Activated naive CD4-positive, alpha-beta T cell treated with anti-CD3 and anti-CD28 coated beads, Interleukin-2, amount 50 U/mL, for 24 hours (primary cell): Measurements from ENCODE around the gene CNMD.

Source experiments
- H3K27ac Mint-ChIP-seq: one replicate; pipeline ENCODE4 v1.8.0; 2021; ENCODE audit warnings: mild to moderate bottlenecking, mixed read lengths
- H3K27me3 Mint-ChIP-seq: one replicate; pipeline ENCODE4 v1.8.0; 2021; ENCODE audit warnings: mixed read lengths
- H3K36me3 Mint-ChIP-seq: one replicate; pipeline ENCODE4 v1.8.0; 2021; ENCODE audit warnings: mixed read lengths
- H3K4me1 Mint-ChIP-seq: one replicate; pipeline ENCODE4 v1.8.0; 2021; ENCODE audit warnings: mixed read lengths
- H3K4me3 Mint-ChIP-seq: one replicate; pipeline ENCODE4 v1.8.0; 2021; ENCODE audit warnings: mild to moderate bottlenecking, mixed read lengths
- H3K9me3 Mint-ChIP-seq: one replicate; pipeline ENCODE4 v1.8.0; 2021; ENCODE audit warnings: mixed read lengths

CNMD gene

GRCh38 chr13:52760077-52760476, 20.5 kb upstream of the CNMD start:
- H3K4me3 Mint-ChIP-seq = no peak overlapping the region
- H3K27me3 Mint-ChIP-seq = peaks cover 4% of the 10 kb centered on the region
- H3K27ac Mint-ChIP-seq = no peak overlapping the region
- no peaks in the 10 kb centered on the region for H3K36me3 Mint-ChIP-seq
- H3K9me3 Mint-ChIP-seq = no peaks in the 10 kb centered on the region
- H3K4me1 Mint-ChIP-seq = no peaks in the 10 kb centered on the region

DNA sequence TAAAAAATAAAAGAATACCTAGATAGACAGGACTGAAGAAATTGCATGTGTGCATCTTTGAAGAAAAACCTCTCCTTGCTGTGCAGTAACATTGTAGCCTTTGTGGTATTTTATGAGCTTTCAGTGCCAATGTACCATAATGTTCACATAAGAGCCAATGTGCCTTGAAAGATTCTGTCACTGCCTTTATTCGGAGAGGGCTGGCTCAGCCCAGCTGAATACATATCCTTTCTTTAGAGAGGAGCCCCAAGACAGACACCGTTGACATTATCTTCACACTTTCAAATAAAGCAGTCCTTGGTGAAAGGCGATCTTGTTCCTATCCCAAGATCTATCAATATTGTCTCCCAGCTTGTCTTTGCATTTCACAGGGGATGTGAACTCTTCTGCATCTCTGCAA, 18.5 kb upstream of the CNMD start:
- no peak overlapping the region for H3K27ac Mint-ChIP-seq
- H3K4me3 Mint-ChIP-seq = no peak overlapping the region
- H3K36me3 Mint-ChIP-seq = no peaks in the 10 kb centered on the region
- H3K4me1 Mint-ChIP-seq = no peaks in the 10 kb centered on the region
- H3K27me3 Mint-ChIP-seq = peaks cover 4% of the 10 kb centered on the region
- no peaks in the 10 kb centered on the region for H3K9me3 Mint-ChIP-seq

DNA sequence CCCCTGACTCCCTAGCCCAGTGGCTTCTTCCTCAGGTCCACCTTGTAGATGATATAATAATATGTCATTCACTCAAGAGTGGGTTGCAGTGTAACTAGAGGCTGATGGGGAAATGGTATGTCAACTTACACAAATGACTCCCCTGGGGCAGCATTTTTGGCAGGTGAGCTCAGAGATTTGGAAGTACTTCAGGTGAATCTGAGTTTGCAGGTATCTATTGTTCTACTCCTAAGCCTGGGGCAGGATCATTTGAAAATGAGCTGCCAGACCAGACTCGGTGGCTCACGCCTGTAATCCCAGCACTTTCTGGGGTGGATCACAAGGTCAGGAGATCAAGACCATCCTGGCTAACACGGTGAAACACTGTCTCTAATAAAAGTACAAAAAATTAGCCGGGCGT, 11.6 kb upstream of the CNMD start:
- H3K36me3 Mint-ChIP-seq = no peaks in the 10 kb centered on the region
- H3K9me3 Mint-ChIP-seq = no peaks in the 10 kb centered on the region
- peaks cover 8% of the 10 kb centered on the region for H3K27me3 Mint-ChIP-seq
- no peak overlapping the region for H3K27ac Mint-ChIP-seq
- H3K4me1 Mint-ChIP-seq = no peaks in the 10 kb centered on the region
- no peak overlapping the region for H3K4me3 Mint-ChIP-seq

DNA sequence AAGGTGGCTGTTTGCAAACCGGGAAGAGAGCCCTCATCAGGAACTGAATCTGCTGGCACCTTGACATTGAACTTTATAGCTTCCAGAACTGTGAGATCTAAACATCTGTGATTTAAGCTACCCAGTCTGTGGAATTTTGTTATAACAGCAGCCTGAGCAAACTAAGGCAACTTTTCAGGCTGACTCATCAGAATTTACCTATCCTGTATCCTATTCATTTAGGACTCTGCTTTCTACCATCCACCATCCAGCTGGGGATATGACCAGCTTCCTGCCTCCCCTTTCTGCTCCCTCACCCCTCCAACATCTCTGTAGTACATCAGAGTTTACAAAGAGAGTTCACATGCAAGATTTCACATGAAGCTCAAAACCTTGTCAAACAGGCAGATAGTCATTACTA, 11.1 kb upstream of the CNMD start:
- peaks cover 8% of the 10 kb centered on the region for H3K27me3 Mint-ChIP-seq
- H3K4me3 Mint-ChIP-seq = no peak overlapping the region
- no peak overlapping the region for H3K27ac Mint-ChIP-seq
- H3K4me1 Mint-ChIP-seq = no peaks in the 10 kb centered on the region
- H3K9me3 Mint-ChIP-seq = no peaks in the 10 kb centered on the region
- no peaks in the 10 kb centered on the region for H3K36me3 Mint-ChIP-seq

DNA sequence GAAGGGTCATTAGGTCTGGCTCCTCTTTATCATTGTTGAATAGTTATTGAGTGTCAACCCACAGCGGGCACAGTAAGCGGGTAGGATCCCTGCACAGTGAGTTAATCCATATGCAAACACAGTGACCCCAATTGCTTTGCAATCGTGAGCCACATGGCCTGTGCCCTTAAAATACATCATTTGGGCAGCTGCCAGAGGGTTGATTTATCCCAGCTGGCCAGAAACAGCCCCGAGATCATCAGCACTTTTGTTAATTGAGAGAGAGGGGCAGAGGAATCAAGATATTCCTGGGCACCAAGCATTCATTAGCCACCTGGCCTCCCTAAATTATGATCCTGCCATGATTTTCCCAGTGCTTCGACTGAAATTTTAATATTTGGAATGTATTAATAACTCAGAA, 9.8 kb upstream of the CNMD start:
- no peak overlapping the region for H3K27ac Mint-ChIP-seq
- H3K36me3 Mint-ChIP-seq = no peaks in the 10 kb centered on the region
- H3K4me1 Mint-ChIP-seq = no peaks in the 10 kb centered on the region
- peaks cover 16% of the 10 kb centered on the region for H3K27me3 Mint-ChIP-seq
- no peak overlapping the region for H3K4me3 Mint-ChIP-seq
- no peaks in the 10 kb centered on the region for H3K9me3 Mint-ChIP-seq

- Mint-ChIP-seq H3K9me3 (no peaks in the 10 kb centered on the region), H3K4me3 (no peak overlapping the region), H3K27me3 (peaks cover 34% of the 10 kb centered on the region), H3K4me1 (no peaks in the 10 kb centered on the region), H3K27ac (peak overlapping the region; percentile 37), H3K36me3 (no peaks in the 10 kb centered on the region)
Measured at GRCh38 chr13:52746141-52746540, 6.5 kb upstream of the CNMD start.

DNA sequence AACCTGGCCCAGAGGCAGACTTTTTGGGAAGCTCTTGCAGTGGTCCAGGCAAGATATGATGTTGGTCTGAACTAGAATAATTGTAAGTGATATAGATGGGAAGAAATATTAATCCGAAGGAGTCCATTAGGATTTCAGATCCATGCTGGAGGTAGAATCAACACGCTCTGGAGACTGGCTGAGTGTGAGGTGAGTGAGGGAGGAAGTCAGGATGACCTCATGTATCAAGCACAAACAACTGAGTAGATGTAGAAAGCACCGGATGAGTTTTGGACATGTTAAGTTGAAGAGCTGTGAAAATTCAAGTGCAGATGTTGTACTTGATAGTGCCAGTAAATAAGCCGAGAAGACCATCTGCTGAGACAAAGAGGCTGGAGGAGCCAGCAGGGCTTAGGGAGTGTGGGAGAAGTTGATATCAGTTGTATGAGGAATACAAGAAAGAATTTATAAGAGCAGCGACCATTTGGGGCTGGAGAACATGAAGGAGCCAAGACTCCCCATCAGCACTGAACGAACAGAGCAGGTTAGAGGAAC, 5.3 kb upstream of the CNMD start:
- H3K4me3 Mint-ChIP-seq = no peak overlapping the region
- H3K4me1 Mint-ChIP-seq = peaks cover under 1% of the 10 kb centered on the region
- peaks cover 41% of the 10 kb centered on the region for H3K27me3 Mint-ChIP-seq
- no peaks in the 10 kb centered on the region for H3K9me3 Mint-ChIP-seq
- H3K27ac Mint-ChIP-seq = no peak overlapping the region
- no peaks in the 10 kb centered on the region for H3K36me3 Mint-ChIP-seq

- Mint-ChIP-seq H3K4me3 (no peak overlapping the region), H3K9me3 (no peaks in the 10 kb centered on the region), H3K4me1 (peaks cover 3% of the 10 kb centered on the region), H3K27me3 (peaks cover 44% of the 10 kb centered on the region), H3K36me3 (no peaks in the 10 kb centered on the region), H3K27ac (no peak overlapping the region)
Measured at GRCh38 chr13:52743988-52744387, 4.4 kb upstream of the CNMD start.

DNA sequence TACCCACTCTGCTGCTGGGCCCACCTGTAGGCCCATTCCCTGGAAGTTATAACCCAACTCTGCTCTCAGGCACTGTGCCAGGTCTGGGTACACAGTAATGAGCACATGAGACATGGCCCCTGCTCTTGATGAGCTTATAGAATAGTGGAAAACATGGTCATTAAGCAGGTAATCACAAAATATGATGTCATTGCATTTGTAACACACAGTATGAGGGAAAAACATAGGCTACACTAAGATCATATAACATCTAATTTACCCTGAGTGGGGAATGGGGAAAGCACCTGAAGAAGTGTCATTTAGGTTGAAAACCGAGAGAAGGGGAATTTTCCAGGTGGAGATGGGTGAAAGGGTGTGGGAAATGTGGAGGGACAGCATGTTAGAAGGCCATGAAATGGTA, 3.9 kb upstream of the CNMD start:
- H3K4me1 Mint-ChIP-seq = peaks cover 3% of the 10 kb centered on the region
- no peaks in the 10 kb centered on the region for H3K36me3 Mint-ChIP-seq

GRCh38 chr13:52738719-52739467, 727 bp downstream of the CNMD start:
- H3K27me3 Mint-ChIP-seq = peaks cover 44% of the 10 kb centered on the region
- no peak overlapping the region for H3K27ac Mint-ChIP-seq
- H3K4me3 Mint-ChIP-seq = no peak overlapping the region
- H3K9me3 Mint-ChIP-seq = no peaks in the 10 kb centered on the region
- H3K4me1 Mint-ChIP-seq = peaks cover 9% of the 10 kb centered on the region
- H3K36me3 Mint-ChIP-seq = peaks cover 1% of the 10 kb centered on the region

More for the DNA sequence above, 3.9 kb upstream of the CNMD start:
- Mint-ChIP-seq H3K27ac (no peak overlapping the region), H3K9me3 (no peaks in the 10 kb centered on the region), H3K27me3 (peaks cover 45% of the 10 kb centered on the region), H3K4me3 (no peak overlapping the region)

- peaks cover 39% of the 10 kb centered on the region for H3K27me3 Mint-ChIP-seq
Measured at GRCh38 chr13:52737965-52738364, 1.7 kb downstream of the CNMD start.

GRCh38 chr13:52737451-52737850, 2.2 kb downstream of the CNMD start:
- Mint-ChIP-seq H3K4me3 (no peak overlapping the region), H3K9me3 (no peaks in the 10 kb centered on the region), H3K4me1 (peaks cover 9% of the 10 kb centered on the region), H3K27ac (no peak overlapping the region), H3K36me3 (peaks cover 1% of the 10 kb centered on the region), H3K27me3 (peaks cover 35% of the 10 kb centered on the region)

More at GRCh38 chr13:52737965-52738364, 1.7 kb downstream of the CNMD start:
- Mint-ChIP-seq H3K27ac (no peak overlapping the region), H3K4me3 (peak overlapping the region; percentile 11), H3K4me1 (peaks cover 9% of the 10 kb centered on the region), H3K9me3 (no peaks in the 10 kb centered on the region), H3K36me3 (peaks cover 1% of the 10 kb centered on the region)

GRCh38 chr13:52736891-52737290, 2.7 kb downstream of the CNMD start:
- peaks cover 31% of the 10 kb centered on the region for H3K27me3 Mint-ChIP-seq
- peaks cover 1% of the 10 kb centered on the region for H3K36me3 Mint-ChIP-seq
- H3K9me3 Mint-ChIP-seq = no peaks in the 10 kb centered on the region
- H3K4me1 Mint-ChIP-seq = peaks cover 9% of the 10 kb centered on the region
- no peak overlapping the region for H3K27ac Mint-ChIP-seq
- H3K4me3 Mint-ChIP-seq = no peak overlapping the region

DNA sequence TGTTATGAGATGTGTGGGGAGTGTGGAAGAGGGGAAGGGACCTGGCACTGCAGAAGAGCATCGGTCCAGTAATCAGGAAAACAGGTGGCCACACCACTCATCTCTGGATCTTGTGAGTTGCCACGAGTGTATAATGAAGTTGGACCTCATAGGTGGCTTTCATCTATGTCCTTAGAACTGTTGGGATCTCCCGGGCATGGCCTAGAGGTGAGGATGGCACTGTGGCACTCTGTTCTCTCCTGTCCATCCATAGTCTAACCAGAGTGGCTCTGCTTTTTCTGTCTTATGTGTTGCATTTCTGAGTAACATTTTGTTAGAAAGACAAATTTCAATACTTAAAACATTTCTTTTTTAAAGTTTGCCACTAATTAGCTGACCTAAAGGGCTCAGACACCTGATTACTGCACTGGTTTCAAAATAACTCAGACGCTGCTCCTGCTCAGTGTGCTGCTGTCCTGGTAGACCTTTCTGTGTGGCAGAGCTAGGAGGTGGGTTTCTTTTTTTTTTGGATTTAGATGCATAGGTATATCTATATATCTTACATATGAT, 5.5 kb downstream of the CNMD start:
- peaks cover 6% of the 10 kb centered on the region for H3K4me1 Mint-ChIP-seq
- no peak overlapping the region for H3K4me3 Mint-ChIP-seq

GRCh38 chr13:52726258-52726657, 13.4 kb downstream of the CNMD start:
- Mint-ChIP-seq H3K36me3 (no peaks in the 10 kb centered on the region), H3K27ac (no peak overlapping the region), H3K9me3 (no peaks in the 10 kb centered on the region), H3K4me1 (no peaks in the 10 kb centered on the region), H3K27me3 (peaks cover 11% of the 10 kb centered on the region), H3K4me3 (no peak overlapping the region)

More for the DNA sequence above, 5.5 kb downstream of the CNMD start:
- Mint-ChIP-seq H3K36me3 (peaks cover 1% of the 10 kb centered on the region), H3K27me3 (peaks cover 21% of the 10 kb centered on the region), H3K9me3 (no peaks in the 10 kb centered on the region), H3K27ac (no peak overlapping the region)

DNA sequence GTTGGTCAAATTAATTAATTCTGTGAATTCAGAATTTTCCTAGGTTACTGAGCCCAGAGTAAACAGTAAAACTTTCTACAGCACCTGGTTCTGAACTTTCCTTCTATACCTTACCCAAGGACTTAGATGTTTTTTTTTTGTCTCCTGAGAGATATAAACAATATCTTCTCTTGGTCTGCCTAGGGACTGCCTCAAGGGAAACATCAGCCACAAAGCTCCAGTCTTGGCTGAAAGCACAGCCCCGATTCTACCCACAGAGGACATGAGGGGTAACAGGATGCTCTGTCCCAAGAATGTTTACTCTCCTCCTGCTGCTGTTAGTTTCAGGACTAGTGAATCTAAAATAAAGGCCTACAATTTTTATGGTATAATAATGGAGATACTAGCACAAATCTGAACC, 14.3 kb downstream of the CNMD start:
- Mint-ChIP-seq H3K4me1 (no peaks in the 10 kb centered on the region), H3K27ac (no peak overlapping the region), H3K9me3 (no peaks in the 10 kb centered on the region), H3K36me3 (no peaks in the 10 kb centered on the region), H3K4me3 (no peak overlapping the region), H3K27me3 (peaks cover 6% of the 10 kb centered on the region)
